CD4-positive, alpha-beta T cell (primary cell): ENCODE results near the gene GAS7. TPM values are rescaled to one million over a fixed set of nuclear protein-coding genes. Genes with fewer than 3 reads are reported as not detected.

Source experiments
- ATAC-seq: fragments of 200-7000 bp; cut with Tn5 transposase; one replicate; pipeline ENCODE4 v1.10.0; 2022; ENCODE audit warnings: mild to moderate bottlenecking; ENCODE audit not compliant: poor library complexity
- CTCF ChIA-PET: fragments of 350-600 bp; sonication (Branson Sonifier 250); formaldehyde crosslinking; loops from one replicate; lab custom pipeline; 2021; ENCODE audit warnings: antibody characterized with exemption, inconsistent platforms; lab: Charles Lee
- POLR2A ChIA-PET: fragments of 350-600 bp; sonication (Branson Sonifier 250); formaldehyde crosslinking; loops from one replicate; lab custom pipeline; 2021; ENCODE audit warnings: antibody characterized with exemption, inconsistent platforms; lab: Charles Lee
- DNase-seq, 14 experiments: peaks; one replicate each; pipeline ENCODE4 v3.0.0-alpha.2; 2013 to 2020; ENCODE audit warnings: mixed read lengths in 2 of 14
- H3K27ac ChIP-seq, 2 donors: one replicate each; pipeline versions ENCODE4 v1.5.1 to v1.7.0; 2013; ENCODE audit warnings: low read length in 2 of 2, low read depth in 1 of 2, mild to moderate bottlenecking in 1 of 2
- H3K27me3 ChIP-seq, 2 experiments: 1 replicate in 1 of 2; 2 replicates in 1 of 2; pipeline versions ENCODE4 v1.6.1 to v1.7.0; 2013; ENCODE audit warnings: low read length in 2 of 2, control low read depth in 1 of 2, mild to moderate bottlenecking in 1 of 2, moderate library complexity in 1 of 2; ENCODE audit not compliant: insufficient read depth in 2 of 2, control insufficient read depth in 1 of 2
- H3K36me3 ChIP-seq: one replicate; pipeline ENCODE4 v1.6.1; 2013; ENCODE audit warnings: low read length, control low read depth; ENCODE audit not compliant: insufficient read depth
- H3K4me1 ChIP-seq: one replicate; pipeline ENCODE4 v1.6.1; 2013; ENCODE audit warnings: low read length, control low read depth; ENCODE audit not compliant: insufficient read depth
- H3K4me3 ChIP-seq: one replicate; pipeline ENCODE4 v1.5.1; 2013; ENCODE audit warnings: mild to moderate bottlenecking, low read length, moderate library complexity
- H3K9me3 ChIP-seq, 2 experiments: 1 replicate in 1 of 2; 2 replicates in 1 of 2; pipeline versions ENCODE4 v1.6.1 to v1.7.0; 2013; ENCODE audit warnings: low read length in 2 of 2, mild to moderate bottlenecking in 2 of 2, control low read depth in 1 of 2, moderate library complexity in 1 of 2; ENCODE audit not compliant: control insufficient read depth in 1 of 2, insufficient read depth in 1 of 2
- H3K27ac Mint-ChIP-seq: one replicate; pipeline ENCODE4 v1.8.0; 2020; ENCODE audit warnings: mixed read lengths
- H3K27me3 Mint-ChIP-seq: one replicate; pipeline ENCODE4 v1.8.0; 2021; ENCODE audit warnings: mixed read lengths
- H3K36me3 Mint-ChIP-seq: one replicate; pipeline ENCODE4 v1.8.0; 2021; ENCODE audit warnings: low read depth, mixed read lengths
- H3K4me1 Mint-ChIP-seq: one replicate; pipeline ENCODE4 v1.8.0; 2021; ENCODE audit warnings: low read depth, mixed read lengths
- H3K4me3 Mint-ChIP-seq: one replicate; pipeline ENCODE4 v1.8.0; 2020; ENCODE audit warnings: mild to moderate bottlenecking, mixed read lengths
- H3K9me3 Mint-ChIP-seq: one replicate; pipeline ENCODE4 v1.8.0; 2020; ENCODE audit warnings: mixed read lengths
- intact Hi-C, 2 experiments: fragments of 100-400 bp; cut with DNase I in 1 of 2; cut with micrococcal nuclease in 1 of 2; formaldehyde crosslinking; loops; one replicate each; pipeline versions ENCODE4 v1.15.1 to v1.9.0; 2023 to 2025; cut with DNase I, micrococcal nuclease
- total RNA-seq, 174 experiments: library from RNA in 2 of 174; stranded (reverse) in 2 of 174; gene quantifications; one replicate each; pipeline ENCODE4 v1.2.3 and lab custom pipeline; 2021 to 2026
- TF ChIP-seq, protein P1 (sequence below): fragments of 200-600 bp; IDR thresholded peaks from one replicate; pipeline ENCODE4 v1.8.0; 2022; ENCODE audit warnings: antibody characterized with exemption, mild to moderate bottlenecking

Gene GAS7
- total RNA-seq, 2 experiments from 2014 or later = 1.8 to 3.4 TPM

- ATAC-seq (no peak), DNase-seq (no peak)
- H3K27me3 ChIP-seq = no peaks in the 10 kb centered on the region
- H3K27me3 Mint-ChIP-seq = peaks cover 16% of the 10 kb centered on the region
- TF ChIP-seq, protein P1, sequence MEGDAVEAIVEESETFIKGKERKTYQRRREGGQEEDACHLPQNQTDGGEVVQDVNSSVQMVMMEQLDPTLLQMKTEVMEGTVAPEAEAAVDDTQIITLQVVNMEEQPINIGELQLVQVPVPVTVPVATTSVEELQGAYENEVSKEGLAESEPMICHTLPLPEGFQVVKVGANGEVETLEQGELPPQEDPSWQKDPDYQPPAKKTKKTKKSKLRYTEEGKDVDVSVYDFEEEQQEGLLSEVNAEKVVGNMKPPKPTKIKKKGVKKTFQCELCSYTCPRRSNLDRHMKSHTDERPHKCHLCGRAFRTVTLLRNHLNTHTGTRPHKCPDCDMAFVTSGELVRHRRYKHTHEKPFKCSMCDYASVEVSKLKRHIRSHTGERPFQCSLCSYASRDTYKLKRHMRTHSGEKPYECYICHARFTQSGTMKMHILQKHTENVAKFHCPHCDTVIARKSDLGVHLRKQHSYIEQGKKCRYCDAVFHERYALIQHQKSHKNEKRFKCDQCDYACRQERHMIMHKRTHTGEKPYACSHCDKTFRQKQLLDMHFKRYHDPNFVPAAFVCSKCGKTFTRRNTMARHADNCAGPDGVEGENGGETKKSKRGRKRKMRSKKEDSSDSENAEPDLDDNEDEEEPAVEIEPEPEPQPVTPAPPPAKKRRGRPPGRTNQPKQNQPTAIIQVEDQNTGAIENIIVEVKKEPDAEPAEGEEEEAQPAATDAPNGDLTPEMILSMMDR = no peak
- intact Hi-C loops = no loop called here
- no peaks in the 10 kb centered on the region for H3K4me1 Mint-ChIP-seq
- H3K4me3 Mint-ChIP-seq = no peak overlapping the region
- H3K4me3 ChIP-seq = no peak overlapping the region
- H3K27ac Mint-ChIP-seq = no peak overlapping the region
- ChIA-PET CTCF (no interaction called here), POLR2A (no interaction called here)
- no peaks in the 10 kb centered on the region for H3K4me1 ChIP-seq
- H3K27ac ChIP-seq = no peak overlapping the region
- H3K9me3 Mint-ChIP-seq = no peaks in the 10 kb centered on the region
- no peaks in the 10 kb centered on the region for H3K36me3 ChIP-seq
- H3K9me3 ChIP-seq = peaks cover 0 to 6% of the 10 kb centered on the region in 2 experiments
- H3K36me3 Mint-ChIP-seq = no peaks in the 10 kb centered on the region
Observed at GRCh38 chr17:9907883-9908648, 290.3 kb downstream of the GAS7 start.

DNA sequence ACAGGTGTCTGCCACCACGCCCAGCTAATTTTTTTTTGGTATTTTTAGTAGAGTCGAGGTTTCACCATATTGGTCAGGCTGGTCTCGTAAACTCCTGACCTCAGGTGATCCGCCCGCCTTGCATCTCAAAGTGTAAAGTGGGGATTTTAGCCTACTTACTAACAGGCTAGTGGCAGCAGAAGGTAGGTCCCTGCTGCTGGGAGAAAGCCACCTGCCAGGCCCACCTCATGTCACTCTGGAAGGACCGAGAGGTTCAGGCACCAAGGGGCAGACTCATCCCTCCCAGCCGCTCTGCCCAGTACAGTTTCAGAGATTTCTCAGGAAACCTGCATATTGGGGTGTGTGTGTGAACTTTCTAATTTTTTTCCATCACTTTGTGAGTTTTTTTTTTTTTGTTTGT, 291.3 kb downstream of the GAS7 start:
- POLR2A ChIA-PET = no interaction called here
- Histone ChIP-seq H3K4me1 (no peaks in the 10 kb centered on the region), H3K27me3 (no peaks in the 10 kb centered on the region), H3K36me3 (no peaks in the 10 kb centered on the region), H3K27ac (no peak overlapping the region), H3K9me3 (peaks cover 0 to 6% of the 10 kb centered on the region in 2 experiments), H3K4me3 (no peak overlapping the region)
- DNase-seq (no peak), ATAC-seq (no peak)
- no peak overlapping the region for H3K4me3 Mint-ChIP-seq
- CTCF ChIA-PET = no interaction called here
- peaks cover 16% of the 10 kb centered on the region for H3K27me3 Mint-ChIP-seq
- no peaks in the 10 kb centered on the region for H3K9me3 Mint-ChIP-seq
- TF ChIP-seq, protein P1 = no peak
- H3K36me3 Mint-ChIP-seq = no peaks in the 10 kb centered on the region
- no peaks in the 10 kb centered on the region for H3K4me1 Mint-ChIP-seq
- intact Hi-C loops = no loop called here
- no peak overlapping the region for H3K27ac Mint-ChIP-seq

GRCh38 chr17:9906616-9907015, 291.8 kb downstream of the GAS7 start:
- DNase-seq (no peak), ATAC-seq (no peak)
- no peaks in the 10 kb centered on the region for H3K36me3 Mint-ChIP-seq
- ChIA-PET CTCF (no interaction called here), POLR2A (no interaction called here)
- H3K27ac Mint-ChIP-seq = no peak overlapping the region
- no peaks in the 10 kb centered on the region for H3K9me3 Mint-ChIP-seq
- H3K27me3 Mint-ChIP-seq = peaks cover 16% of the 10 kb centered on the region
- Histone ChIP-seq H3K36me3 (no peaks in the 10 kb centered on the region), H3K27me3 (no peaks in the 10 kb centered on the region), H3K4me3 (no peak overlapping the region), H3K27ac (no peak overlapping the region), H3K4me1 (no peaks in the 10 kb centered on the region), H3K9me3 (peaks cover 0 to 6% of the 10 kb centered on the region in 2 experiments)
- intact Hi-C loops = no loop called here
- H3K4me1 Mint-ChIP-seq = no peaks in the 10 kb centered on the region
- TF ChIP-seq, protein P1 = no peak
- no peak overlapping the region for H3K4me3 Mint-ChIP-seq
